Measurements from ENCODE around the gene RGPD6.
"Not testable (repeated sequence)": the region's sequence is repeated elsewhere in the genome, so short reads cannot be mapped to it uniquely, and the experiment has no call there.

Gene RGPD6

GRCh38 chr2:110576763-110577416, at the start of gene RGPD6:
TSS of gene RGPD6 (minus strand) at chr2:110577222. CDS start at chr2:110577024, 198 bp downstream.
- not testable (repeated sequence) for TF ChIP-seq GATA3, GATA2 (IDR thresholded peaks at IDR 0.05; ENCODE audit: low read depth, low read length)

DNA sequence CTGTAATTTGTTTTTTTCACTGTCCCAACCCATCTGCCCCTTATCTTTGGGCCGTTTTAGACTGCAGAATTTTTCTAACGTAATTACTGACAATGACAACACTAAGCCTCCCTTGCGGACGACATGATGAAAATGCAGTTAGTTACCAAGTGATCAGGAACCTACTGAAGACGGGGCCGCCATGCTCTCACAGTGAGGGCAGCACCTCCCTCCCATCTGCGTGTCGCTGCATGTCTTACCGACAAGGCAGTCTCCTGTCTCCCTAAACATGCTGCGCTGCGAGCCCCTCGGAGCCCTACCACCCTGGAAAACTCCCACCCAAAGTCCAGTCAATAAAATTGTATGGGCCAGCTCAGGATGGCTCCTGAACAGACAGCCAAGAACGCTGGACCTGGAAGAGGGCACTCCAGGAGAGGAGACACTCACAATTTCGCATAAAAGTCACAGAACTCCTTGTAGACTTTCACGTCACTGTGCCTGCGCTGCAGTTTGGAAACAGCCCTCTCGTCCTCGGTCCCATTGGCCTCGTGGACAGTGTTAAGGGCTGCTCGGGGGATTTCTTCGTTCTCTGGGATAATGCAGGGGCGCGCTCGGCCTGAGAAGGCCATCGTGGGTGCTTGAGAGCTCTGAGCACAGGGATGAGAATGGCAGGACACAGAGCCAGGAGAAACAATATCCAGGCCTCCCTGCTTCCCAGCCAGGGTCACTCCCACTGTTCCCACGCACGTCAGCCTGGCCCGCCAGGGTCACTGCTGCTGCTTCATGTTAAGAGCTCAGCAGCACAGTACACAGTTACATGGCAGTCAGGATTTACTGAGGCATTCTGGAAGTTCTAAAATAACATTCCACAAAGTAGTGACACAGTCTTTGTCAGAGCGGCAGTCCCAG, 104.6 kb downstream of the RGPD6 start, which contains the start of gene LIMS4:
Gene LIMS4 (minus strand): TSS at position 646 of the 888 bp plus-strand sequence. CDS start 38 bp downstream, at position 608.
- TF ChIP-seq GATA3, GATA2 (IDR thresholded peaks at IDR 0.05; ENCODE audit: low read depth, low read length): not testable (repeated sequence)

Data from SH-SY5Y (cell line).